Neuronal stem cell (in vitro differentiated cells): ENCODE results near the gene USP20.

Source experiments
- DNase-seq: peaks from one replicate; pipeline ENCODE4 v3.0.0-alpha.2; 2013; ENCODE audit warnings: low spot score
- H2AFZ ChIP-seq: one replicate; pipeline ENCODE4 v1.6.1; 2013; ENCODE audit warnings: mild to moderate bottlenecking, low read length, inconsistent platforms
- H2AK5ac ChIP-seq: 2 replicates; pipeline ENCODE4 v1.6.1; 2013; ENCODE audit warnings: low read depth, mild to moderate bottlenecking, inconsistent platforms, low read length, moderate library complexity, mixed read lengths
- H2BK120ac ChIP-seq: 2 replicates; pipeline ENCODE4 v1.6.1; 2013; ENCODE audit warnings: low read depth, mild to moderate bottlenecking, inconsistent platforms, low read length, moderate library complexity, mixed read lengths
- H2BK12ac ChIP-seq: one replicate; pipeline ENCODE4 v1.6.1; 2013; ENCODE audit warnings: low read length, inconsistent platforms
- H2BK15ac ChIP-seq: 2 replicates; pipeline ENCODE4 v1.6.1; 2013; ENCODE audit warnings: mild to moderate bottlenecking, low read length, inconsistent platforms, mixed read lengths
- H2BK5ac ChIP-seq: one replicate; pipeline ENCODE4 v1.6.1; 2013; ENCODE audit warnings: inconsistent platforms, mild to moderate bottlenecking, low read length, moderate library complexity
- H3K14ac ChIP-seq: one replicate; pipeline ENCODE4 v1.6.1; 2013; ENCODE audit warnings: low read length, inconsistent platforms
- H3K18ac ChIP-seq: 2 replicates; pipeline ENCODE4 v1.6.1; 2013; ENCODE audit warnings: low read length, inconsistent platforms
- H3K23ac ChIP-seq: 2 replicates; pipeline ENCODE4 v1.6.1; 2013; ENCODE audit warnings: low read depth, mild to moderate bottlenecking, mixed read lengths, low read length, inconsistent platforms; ENCODE audit not compliant: poor library complexity
- H3K27ac ChIP-seq: replicated peaks from 3 replicates; pipeline ENCODE4 v1.5.1; 2013; ENCODE audit warnings: low read length, inconsistent platforms
- H3K27me3 ChIP-seq, 3 experiments: 2 replicates each; pipeline ENCODE4 v1.6.1; 2013; ENCODE audit warnings: low read length in 3 of 3, mild to moderate bottlenecking in 2 of 3, inconsistent platforms in 1 of 3, low read depth in 1 of 3, mixed read lengths in 1 of 3, moderate library complexity in 1 of 3; ENCODE audit not compliant: control insufficient read depth in 3 of 3, insufficient read depth in 3 of 3
- H3K36me3 ChIP-seq, 2 donors: replicated peaks in 1 of 2; 2 replicates each; pipeline ENCODE4 v1.6.1; 2013; ENCODE audit warnings: low read length in 2 of 2; ENCODE audit not compliant: control insufficient read depth in 2 of 2, insufficient read depth in 2 of 2
- H3K4ac ChIP-seq: 2 replicates; pipeline ENCODE4 v1.6.1; 2013; ENCODE audit warnings: inconsistent platforms, mild to moderate bottlenecking, low read length, moderate library complexity
- H3K4me1 ChIP-seq, 2 donors: 1 replicate in 1 of 2; 2 replicates in 1 of 2; pipeline ENCODE4 v1.6.1; 2013; ENCODE audit warnings: low read length in 2 of 2, low read depth in 1 of 2; ENCODE audit not compliant: control insufficient read depth in 2 of 2, insufficient read depth in 1 of 2
- H3K4me2 ChIP-seq: one replicate; pipeline ENCODE4 v1.6.1; 2013; ENCODE audit warnings: mild to moderate bottlenecking, low read length, inconsistent platforms; ENCODE audit not compliant: insufficient read depth, poor library complexity, severe bottlenecking
- H3K4me3 ChIP-seq, 2 donors: 2 replicates each; pipeline ENCODE4 v1.5.1; 2013; ENCODE audit warnings: low read length in 2 of 2, mild to moderate bottlenecking in 2 of 2, inconsistent platforms in 1 of 2, moderate library complexity in 1 of 2
- H3K79me1 ChIP-seq: one replicate; pipeline ENCODE4 v1.6.1; 2013; ENCODE audit warnings: low read depth, mild to moderate bottlenecking, inconsistent platforms, low read length, moderate library complexity
- H3K9ac ChIP-seq: one replicate; pipeline ENCODE4 v1.6.1; 2013; ENCODE audit warnings: mild to moderate bottlenecking, low read depth, low read length, inconsistent platforms; ENCODE audit not compliant: poor library complexity
- H3K9me3 ChIP-seq, 2 donors: replicated peaks in 1 of 2; 2 replicates each; pipeline versions ENCODE3 to v1.6.1; 2013; ENCODE audit warnings: low read length in 2 of 2, mild to moderate bottlenecking in 2 of 2, inconsistent platforms in 1 of 2, low read depth in 1 of 2, mixed read lengths in 1 of 2, moderate library complexity in 1 of 2; ENCODE audit not compliant: control insufficient read depth in 2 of 2, insufficient read depth in 1 of 2
- H4K8ac ChIP-seq: one replicate; pipeline ENCODE4 v1.6.1; 2013; ENCODE audit warnings: low read depth, mild to moderate bottlenecking, inconsistent platforms, low read length, moderate library complexity
- H4K91ac ChIP-seq: one replicate; pipeline ENCODE4 v1.6.1; 2013; ENCODE audit warnings: low read length, low read depth, mild to moderate bottlenecking, inconsistent platforms; ENCODE audit not compliant: poor library complexity
- WGBS, 2 donors: extraction: QIAGEN DNeasy Blood & Tissue Kit; methylation state at CpG; one replicate each; pipeline ENCODE4 v1.1.7; 2013; ENCODE audit warnings: missing lambda C conversion rate in 2 of 2, mixed read lengths in 1 of 2; ENCODE audit not compliant: insufficient read length in 2 of 2, insufficient replicate concordance in 1 of 2; ENCODE audit errors: extremely low coverage in 2 of 2; 5-methylcytosine and 5-hydroxymethylcytosine counted together

The USP20 gene

GRCh38 chr9:129848712-129849441 lies 13.6 kb downstream of the USP20 start:
- H3K4ac ChIP-seq = no peak overlapping the region
- no peak overlapping the region for H3K9ac ChIP-seq
- H3K4me1 ChIP-seq = no peaks in the 10 kb centered on the region
- no peaks in the 10 kb centered on the region for H3K9me3 ChIP-seq
- H2BK120ac ChIP-seq = no peak overlapping the region
- H4K91ac ChIP-seq = no peak overlapping the region
- H3K27me3 ChIP-seq = no peaks in the 10 kb centered on the region
- H2BK12ac ChIP-seq = no peak overlapping the region
- peaks cover 5 to 36% of the 10 kb centered on the region in 2 donors for H3K36me3 ChIP-seq
- no peak overlapping the region for H3K14ac ChIP-seq
- no peak overlapping the region for H2BK5ac ChIP-seq
- H3K27ac ChIP-seq = no peak overlapping the region
- H2BK15ac ChIP-seq = no peak overlapping the region
- H2AK5ac ChIP-seq = no peak overlapping the region
- H3K79me1 ChIP-seq = no peaks in the 10 kb centered on the region
- H2AFZ ChIP-seq = no peak overlapping the region
- H3K4me3 ChIP-seq = no peak overlapping the region
- H3K23ac ChIP-seq = no peak overlapping the region
- H3K18ac ChIP-seq = no peak overlapping the region
- no CpG with 5 or more reads among the region's 4 CpGs for whole genome bisulfite sequencing, 2 donors
- DNase-seq = no peak
- H3K4me2 ChIP-seq = no peak overlapping the region
- H4K8ac ChIP-seq = no peak overlapping the region

DNA sequence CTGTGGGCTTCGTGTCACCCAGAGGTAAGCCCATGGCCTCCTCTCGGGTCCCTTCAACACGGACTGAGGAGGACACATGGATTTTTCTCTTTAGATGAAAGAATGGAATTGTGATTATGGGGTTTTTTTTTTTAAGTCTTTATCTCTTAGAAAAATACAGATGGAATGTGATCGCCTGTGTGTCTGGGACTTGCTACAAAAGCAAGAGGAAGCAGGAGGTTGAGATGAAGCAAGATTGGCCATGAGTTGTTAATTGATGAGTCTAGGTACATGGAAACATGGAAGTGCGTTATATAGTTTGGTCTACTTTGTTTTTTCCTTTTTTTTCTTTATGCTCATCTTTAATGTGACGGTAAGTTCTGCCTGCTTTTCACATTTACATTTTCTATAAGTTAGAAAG lies 14.6 kb downstream of the USP20 start:
- Histone ChIP-seq H2BK5ac (no peak overlapping the region), H3K4me3 (no peak overlapping the region)
- WGBS, 2 donors = no CpG with 5 or more reads among the region's 6 CpGs

DNA sequence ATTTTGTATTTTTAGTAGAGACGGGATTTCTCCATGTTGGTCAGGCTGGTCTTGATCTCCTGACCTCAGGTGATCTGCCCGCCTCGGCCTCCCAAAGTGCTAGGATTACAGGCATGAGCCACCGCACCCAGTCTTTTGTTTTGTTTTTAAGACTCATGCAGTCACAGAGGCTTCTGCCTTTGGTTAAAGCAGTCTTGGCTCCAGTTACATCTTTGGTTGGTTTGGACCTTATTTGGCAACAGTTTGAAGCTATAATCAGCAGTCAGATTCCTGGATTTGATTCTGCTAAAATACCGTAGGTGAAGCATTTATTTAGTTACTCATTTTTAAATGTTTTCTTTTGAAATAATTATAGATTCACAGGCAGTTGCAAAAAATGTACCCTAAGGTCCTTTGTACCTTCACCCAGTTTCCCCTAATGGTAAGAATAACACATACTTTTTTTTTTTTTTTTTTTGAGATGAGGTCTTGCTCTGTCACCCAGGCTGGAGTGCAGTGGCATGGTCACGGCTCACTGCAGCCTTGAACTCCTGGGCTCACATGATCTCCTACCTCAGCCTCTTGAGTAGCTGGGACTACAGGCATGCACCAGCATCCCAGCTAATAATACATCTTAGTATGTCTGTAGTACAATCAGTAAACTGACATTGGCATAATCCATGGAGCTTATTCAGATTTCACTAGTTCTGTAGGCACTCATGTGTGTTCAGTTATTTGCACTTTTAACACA lies 15.7 kb downstream of the USP20 start:
- WGBS, 2 donors = no CpG with 5 or more reads among the region's 6 CpGs
- no peaks in the 10 kb centered on the region for H3K4me1 ChIP-seq

More for the DNA sequence above, 14.6 kb downstream of the USP20 start:
- Histone ChIP-seq H3K4ac (no peak overlapping the region), H2BK12ac (no peak overlapping the region), H3K23ac (no peak overlapping the region), H3K79me1 (no peaks in the 10 kb centered on the region), H3K9me3 (no peaks in the 10 kb centered on the region), H2BK120ac (no peak overlapping the region), H3K27ac (no peak overlapping the region), H3K36me3 (peaks cover 6 to 46% of the 10 kb centered on the region in 2 donors), H2AK5ac (no peak overlapping the region), H3K14ac (no peak overlapping the region), H4K91ac (no peak overlapping the region), H3K4me1 (no peaks in the 10 kb centered on the region), H4K8ac (no peak overlapping the region), H3K27me3 (no peaks in the 10 kb centered on the region), H3K18ac (no peak overlapping the region), H3K9ac (no peak overlapping the region), H2AFZ (no peak overlapping the region), H3K4me2 (no peak overlapping the region), H2BK15ac (no peak overlapping the region)
- no peak for DNase-seq

GRCh38 chr9:129851821-129852220 lies 16.6 kb downstream of the USP20 start:
- H3K36me3 ChIP-seq = peaks cover 11 to 59% of the 10 kb centered on the region in 2 donors
- no peak overlapping the region for H2BK12ac ChIP-seq
- H4K91ac ChIP-seq = no peak overlapping the region
- H3K23ac ChIP-seq = no peak overlapping the region
- no peak overlapping the region for H3K4ac ChIP-seq
- no peaks in the 10 kb centered on the region for H3K79me1 ChIP-seq
- H3K4me3 ChIP-seq = no peak overlapping the region
- H3K27me3 ChIP-seq = no peaks in the 10 kb centered on the region
- H3K9ac ChIP-seq = no peak overlapping the region
- H2AFZ ChIP-seq = no peak overlapping the region
- no peak overlapping the region for H3K27ac ChIP-seq
- H2AK5ac ChIP-seq = no peak overlapping the region
- no peak overlapping the region for H3K4me2 ChIP-seq
- no peaks in the 10 kb centered on the region for H3K9me3 ChIP-seq
- DNase-seq = no peak
- H2BK120ac ChIP-seq = no peak overlapping the region
- no peak overlapping the region for H3K18ac ChIP-seq
- no peak overlapping the region for H3K14ac ChIP-seq
- H4K8ac ChIP-seq = no peak overlapping the region
- no peaks in the 10 kb centered on the region for H3K4me1 ChIP-seq
- H2BK15ac ChIP-seq = no peak overlapping the region
- H2BK5ac ChIP-seq = no peak overlapping the region
- WGBS, 2 donors = no CpG with 5 or more reads among the region's 5 CpGs

More for the DNA sequence above, 15.7 kb downstream of the USP20 start:
- H2BK5ac ChIP-seq = no peak overlapping the region
- DNase-seq = no peak
- no peaks in the 10 kb centered on the region for H3K79me1 ChIP-seq
- H2BK12ac ChIP-seq = no peak overlapping the region
- H3K4me3 ChIP-seq = no peak overlapping the region
- no peaks in the 10 kb centered on the region for H3K27me3 ChIP-seq
- no peak overlapping the region for H4K91ac ChIP-seq
- H4K8ac ChIP-seq = no peak overlapping the region
- H3K23ac ChIP-seq = no peak overlapping the region
- H3K9ac ChIP-seq = no peak overlapping the region
- H3K4me2 ChIP-seq = no peak overlapping the region
- no peak overlapping the region for H2BK15ac ChIP-seq
- no peak overlapping the region for H2BK120ac ChIP-seq
- no peak overlapping the region for H3K27ac ChIP-seq
- no peak overlapping the region for H2AFZ ChIP-seq
- no peak overlapping the region for H3K14ac ChIP-seq
- no peak overlapping the region for H2AK5ac ChIP-seq
- H3K4ac ChIP-seq = no peak overlapping the region
- H3K9me3 ChIP-seq = no peaks in the 10 kb centered on the region
- H3K36me3 ChIP-seq = peaks cover 9 to 53% of the 10 kb centered on the region in 2 donors
- no peak overlapping the region for H3K18ac ChIP-seq
